Hippocampal formation (tissue), 2 donors: Measurements from ENCODE around the gene MX1.
A peak's percentile ranks its signal among the peaks of the same experiment; 100 is the strongest.
"Not testable (repeated sequence)": the region's sequence is repeated elsewhere in the genome, so short reads cannot be mapped to it uniquely, and the experiment has no call there.

Source experiments
- DNase-seq, 2 donors: peaks; one replicate each; lab custom pipeline; 2025; lab: John Stamatoyannopoulos, UW

The MX1 gene

DNA sequence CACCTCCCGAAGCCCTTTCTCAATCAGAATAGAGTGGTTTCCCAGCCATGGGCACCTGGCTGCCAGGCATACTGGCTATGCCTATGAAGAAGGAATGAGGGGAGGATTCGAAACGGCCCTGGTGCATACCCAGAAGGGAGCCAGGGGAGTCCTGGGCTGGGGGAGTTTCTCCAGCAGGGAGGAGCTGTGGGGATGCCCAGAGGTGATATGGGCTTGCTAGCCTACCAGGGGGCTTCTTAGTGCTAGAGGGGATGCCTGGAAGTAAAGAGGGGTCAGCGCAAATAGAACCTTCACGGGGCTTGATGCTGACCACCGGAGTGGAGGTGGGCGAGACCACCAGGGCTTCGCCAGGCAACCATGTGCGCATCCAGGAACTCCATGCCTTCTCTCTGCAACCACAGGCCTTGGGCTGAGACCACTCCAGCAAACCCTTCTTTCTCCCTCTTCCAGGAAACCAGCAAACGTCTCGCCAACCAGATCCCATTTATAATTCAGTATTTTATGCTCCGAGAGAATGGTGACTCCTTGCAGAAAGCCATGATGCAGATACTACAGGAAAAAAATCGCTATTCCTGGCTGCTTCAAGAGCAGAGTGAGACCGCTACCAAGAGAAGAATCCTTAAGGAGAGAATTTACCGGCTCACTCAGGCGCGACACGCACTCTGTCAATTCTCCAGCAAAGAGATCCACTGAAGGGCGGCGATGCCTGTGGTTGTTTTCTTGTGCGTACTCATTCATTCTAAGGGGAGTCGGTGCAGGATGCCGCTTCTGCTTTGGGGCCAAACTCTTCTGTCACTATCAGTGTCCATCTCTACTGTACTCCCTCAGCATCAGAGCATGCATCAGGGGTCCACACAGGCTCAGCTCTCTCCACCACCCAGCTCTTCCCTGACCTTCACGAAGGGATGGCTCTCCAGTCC is 18.2 kb upstream of the MX1 start:
- no peak for DNase-seq

DNA sequence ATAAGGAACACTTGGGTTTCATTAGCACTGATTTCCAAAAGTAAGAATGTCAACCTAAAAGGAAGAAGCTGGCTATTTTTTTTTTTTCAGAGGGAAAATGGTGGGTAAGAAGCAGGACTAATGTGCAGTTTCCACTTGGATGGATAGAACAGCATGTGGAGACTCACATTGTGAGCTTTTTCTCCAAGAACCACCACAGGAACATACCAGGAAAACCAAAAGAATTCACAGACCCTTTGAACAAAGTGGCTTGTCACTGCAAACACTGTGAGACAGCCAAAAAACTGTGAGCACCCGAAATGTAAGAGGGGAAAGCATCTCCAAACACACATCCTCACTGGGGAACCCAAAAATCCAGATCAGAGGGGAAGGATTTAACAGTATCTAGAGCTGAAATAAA is 15.7 kb upstream of the MX1 start:
- no peak for DNase-seq

DNA sequence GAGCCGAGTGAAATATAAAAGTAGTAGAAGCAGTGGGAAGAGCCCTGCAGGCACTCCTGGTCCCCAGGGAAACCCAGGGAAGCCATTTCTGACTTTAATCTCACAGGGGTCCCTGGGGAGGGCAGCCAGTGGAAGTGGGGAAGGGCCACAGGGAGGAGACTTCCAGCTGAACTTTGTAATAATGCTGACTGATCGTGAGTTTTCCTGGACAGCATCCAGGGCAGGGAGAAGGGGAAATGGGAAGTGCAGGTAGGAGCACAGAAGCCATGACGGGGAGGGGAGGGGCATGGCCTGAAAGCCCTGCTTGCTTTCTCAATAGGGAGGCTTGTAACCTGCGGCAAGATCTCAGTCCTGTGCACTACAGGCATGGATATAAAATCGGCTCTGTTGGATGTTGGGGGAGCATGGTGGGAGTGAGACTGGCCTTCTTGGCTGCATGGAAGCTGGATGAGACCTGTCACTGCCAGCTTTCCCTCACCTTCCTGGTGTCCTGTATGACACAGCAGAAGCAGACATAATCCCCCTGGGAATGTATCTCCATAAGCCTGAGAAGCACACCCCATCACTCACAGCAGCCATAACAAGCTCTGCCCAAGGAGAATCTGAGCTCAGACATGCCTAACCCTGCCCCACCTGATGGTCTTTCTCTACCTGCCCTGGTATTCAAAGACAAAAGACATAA is 15.1 kb upstream of the MX1 start:
- no peak for DNase-seq

DNA sequence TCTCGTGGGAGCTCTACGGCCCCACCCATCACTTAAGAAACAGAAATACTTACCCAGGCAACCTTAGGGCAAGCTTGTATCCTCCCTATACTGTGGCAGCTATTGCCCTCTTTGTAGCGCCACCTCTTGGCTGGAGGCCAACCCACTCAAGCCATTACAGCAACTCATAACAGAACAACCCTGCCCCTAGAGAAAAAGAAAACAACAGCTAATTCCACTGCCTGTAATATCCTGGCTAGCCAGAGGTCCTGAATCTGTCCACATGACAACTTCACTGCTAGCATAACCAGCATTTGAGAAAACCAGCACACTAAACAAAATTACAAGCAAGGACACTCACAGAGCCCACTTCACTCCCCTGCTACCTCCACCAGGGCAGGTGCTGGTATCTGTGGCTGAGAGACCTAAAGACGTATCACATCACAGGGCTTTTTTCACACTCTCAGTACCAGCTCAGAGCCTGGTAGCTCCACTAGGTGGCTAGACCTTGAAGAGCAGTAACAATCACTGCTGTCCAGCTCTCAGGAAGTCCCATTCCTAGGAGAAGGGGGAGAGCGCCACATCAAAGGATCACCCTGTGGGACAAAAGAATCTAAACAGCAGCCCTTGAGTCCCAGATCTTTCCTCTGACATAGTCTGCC is 14.5 kb upstream of the MX1 start:
- DNase-seq = no peak

DNA sequence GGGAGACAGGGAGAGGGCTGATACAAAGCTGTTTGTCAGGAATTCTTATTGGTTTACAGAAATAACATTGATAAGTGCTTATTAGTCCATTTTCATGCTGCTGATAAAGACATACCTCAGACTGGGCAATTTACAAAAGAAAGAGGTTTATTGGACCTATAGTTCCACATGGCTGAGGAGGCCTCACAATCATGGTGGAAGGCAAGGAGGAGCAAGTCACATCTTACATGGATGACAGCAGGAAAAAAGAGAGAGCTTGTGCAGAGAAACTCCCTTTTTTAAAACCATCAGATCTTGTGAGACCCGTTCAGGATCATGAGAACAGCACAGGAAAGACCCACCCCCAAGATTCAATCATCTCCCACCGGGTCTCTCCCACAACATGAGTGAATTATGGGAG is 8.5 kb upstream of the MX1 start:
- DNase-seq = not testable (repeated sequence)

DNA sequence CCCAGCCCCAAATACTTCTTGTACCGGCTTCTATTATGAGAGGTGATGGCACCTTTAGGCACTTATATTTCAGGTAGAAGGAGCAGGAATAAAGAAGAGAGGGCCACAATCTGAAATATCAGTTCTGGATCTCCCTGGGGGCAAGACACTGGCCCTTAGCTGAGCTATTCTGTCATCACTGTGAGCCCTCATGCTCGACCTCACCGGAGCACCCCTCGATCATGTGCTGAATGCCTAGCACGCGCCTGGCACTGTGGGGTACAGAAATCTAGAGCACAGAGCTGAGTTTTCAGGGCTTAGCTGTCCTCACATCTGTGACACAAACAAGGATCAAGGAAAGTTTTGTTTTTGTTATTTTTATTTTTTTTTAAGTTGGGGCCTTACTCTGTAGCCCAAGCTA is 7.6 kb upstream of the MX1 start:
- DNase-seq = no peak

DNA sequence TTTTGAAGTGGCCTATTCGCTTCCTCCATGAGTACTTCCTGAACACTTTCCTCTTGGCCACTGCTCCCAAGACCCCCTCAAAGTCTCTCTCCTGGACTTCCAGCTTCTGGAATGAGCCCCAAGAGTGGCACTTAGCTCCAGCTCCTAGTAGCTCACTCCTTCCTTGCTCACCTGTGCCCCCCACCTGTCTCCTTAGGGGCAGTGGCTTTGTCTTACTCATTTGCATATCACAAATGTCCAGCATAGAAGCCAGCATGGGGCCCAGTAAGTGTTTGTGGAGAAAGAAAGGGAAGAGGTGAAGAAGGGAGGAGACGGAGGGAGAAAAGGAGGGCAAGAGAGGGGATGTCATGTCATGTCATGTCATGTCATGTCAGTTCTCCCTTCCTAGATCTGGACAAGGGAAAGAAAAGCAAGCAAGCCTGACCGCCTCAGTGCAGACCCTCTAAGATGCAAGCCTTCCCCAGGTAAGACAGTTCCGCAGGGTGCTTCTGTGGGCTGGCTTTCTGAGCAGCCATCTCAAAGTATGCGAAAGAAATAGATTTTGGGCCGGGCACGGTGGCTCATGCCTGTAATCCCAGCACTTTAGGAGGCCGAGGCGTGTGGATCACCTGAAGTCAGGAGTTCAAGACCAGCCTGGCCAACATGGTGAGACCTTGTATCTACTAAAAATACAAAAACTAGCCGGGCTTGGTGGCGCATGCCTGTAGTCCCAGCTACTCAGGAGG is 6.9 kb upstream of the MX1 start:
- DNase-seq = no peak

DNA sequence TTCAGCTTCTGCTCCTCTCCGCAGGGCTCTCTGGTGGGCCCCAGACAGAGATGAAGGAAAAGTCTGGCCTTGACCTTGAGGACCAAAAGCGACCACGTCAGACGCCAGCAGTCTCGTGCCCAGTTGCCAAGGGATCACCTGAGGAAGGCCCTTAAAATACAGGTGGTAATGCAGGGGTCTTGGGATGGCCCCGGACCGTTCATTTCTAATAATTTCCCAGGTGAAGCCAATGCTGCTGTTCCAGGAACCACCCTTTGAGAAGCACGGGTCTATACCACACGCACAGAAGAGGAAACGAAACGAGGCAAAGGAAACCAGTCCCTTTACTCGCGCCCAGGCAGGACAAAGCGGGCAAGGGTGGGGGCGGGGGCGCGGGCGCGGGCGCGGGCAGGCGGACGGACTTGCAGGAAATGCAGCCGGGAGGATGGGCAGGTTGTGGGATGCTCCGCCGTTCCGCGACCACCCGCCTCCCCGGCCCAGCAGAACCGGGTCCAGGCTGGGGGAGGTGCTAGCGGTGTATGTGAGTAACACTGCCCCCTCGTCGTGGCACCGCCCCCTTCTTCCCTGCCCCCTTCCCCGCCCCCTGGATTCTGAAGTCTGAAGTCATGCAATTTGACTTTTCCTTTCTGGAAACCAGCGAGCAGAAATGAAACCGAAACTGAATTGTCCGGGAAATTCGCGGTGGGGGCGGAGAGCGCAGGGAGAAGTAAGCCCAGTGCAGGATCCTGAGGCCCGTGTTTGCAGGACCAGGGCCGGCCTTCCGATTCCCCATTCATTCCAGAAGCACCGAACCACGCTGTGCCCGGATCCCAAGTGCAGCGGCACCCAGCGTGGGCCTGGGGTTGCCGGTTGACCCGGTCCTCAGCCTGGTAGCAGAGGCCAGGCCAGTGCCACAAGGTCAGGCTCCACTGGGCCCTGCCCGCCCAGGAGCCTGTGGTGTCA is 5.8 kb upstream of the MX1 start:
- peak; percentile 38 to 58 for DNase-seq

DNA sequence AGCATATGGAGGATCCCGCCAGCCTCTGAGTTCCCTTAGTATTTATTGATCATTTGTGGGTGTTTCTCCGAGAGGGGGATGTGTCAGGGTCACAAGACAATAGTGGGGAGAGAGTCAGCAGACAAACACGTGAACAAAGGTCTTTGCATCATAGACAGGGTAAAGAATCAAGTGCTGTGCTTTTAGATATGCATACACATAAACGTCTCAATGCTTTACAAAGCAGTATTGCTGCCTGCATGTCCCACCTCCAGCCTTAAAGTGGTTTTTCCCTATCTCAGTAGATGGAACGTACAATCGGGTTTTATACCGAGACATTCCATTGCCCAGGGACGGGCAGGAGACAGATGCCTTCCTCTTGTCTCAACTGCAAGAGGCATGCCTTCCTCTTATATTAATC is 5.0 kb upstream of the MX1 start:
- DNase-seq = not testable (repeated sequence)

DNA sequence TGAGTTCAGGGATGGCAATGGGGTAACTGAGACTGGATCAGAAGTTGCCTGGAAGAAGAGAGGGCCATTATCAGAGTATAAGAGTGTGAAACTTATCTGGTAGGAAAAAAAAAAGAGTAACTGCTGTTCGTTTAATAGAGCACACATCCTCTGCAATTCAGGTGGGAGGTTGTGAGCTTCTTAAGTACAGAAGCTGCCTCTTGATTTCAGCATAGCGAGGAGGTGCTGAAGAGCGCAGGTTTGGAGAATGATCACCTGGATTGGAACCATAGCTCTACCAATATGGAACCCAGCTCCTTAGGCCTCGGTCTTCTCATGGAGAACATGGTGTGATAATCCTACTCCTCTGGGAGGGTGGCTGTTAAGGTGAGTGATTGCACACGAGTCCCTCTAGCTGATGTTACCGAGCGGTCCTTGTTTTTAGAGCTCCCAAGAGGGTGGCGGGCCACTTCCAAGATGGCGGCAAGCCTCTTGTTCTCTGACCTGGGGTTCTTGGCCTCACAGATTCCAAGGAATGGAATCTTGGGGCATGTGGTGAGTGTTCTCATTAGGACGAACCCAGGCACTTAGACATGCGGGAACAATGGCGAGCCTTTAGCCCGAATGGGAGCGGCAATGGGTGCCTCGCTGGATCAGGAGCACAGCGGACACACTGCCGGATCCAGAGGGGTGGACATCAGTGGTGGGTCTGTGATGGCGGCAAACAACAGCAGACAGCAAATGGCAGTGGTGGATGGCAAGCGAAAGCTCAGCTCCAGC is 3.3 kb upstream of the MX1 start:
- no peak for DNase-seq

DNA sequence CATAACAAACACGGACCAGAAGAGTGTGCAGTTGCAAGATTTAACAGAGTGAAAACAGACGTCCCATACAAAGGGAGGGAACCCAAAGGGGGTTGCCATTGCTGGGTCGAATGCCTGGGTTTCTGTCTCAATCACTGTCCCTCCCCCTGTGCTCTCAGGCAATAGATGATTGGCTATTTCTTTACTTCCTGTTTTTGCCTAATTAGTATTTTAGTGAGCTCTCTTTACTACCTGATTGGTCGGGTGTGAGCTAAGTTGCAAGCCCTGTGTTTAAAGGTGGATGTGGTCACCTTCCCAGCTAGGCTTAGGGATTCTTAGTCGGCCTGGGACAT is 2.8 kb upstream of the MX1 start:
- DNase-seq = not testable (repeated sequence)

DNA sequence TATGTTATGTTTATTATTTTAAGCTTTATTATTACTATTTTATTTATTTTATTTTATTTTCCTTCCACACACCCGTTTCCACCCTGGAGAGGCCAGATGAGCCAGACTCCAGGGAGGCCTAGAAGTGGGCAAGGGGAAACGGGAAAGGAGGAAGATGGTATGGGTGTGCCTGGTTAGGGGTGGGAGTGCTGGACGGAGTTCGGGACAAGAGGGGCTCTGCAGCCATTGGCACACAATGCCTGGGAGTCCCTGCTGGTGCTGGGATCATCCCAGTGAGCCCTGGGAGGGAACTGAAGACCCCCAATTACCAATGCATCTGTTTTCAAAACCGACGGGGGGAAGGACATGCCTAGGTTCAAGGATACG is 468 bp upstream of the MX1 start:
- DNase-seq = no peak

DNA sequence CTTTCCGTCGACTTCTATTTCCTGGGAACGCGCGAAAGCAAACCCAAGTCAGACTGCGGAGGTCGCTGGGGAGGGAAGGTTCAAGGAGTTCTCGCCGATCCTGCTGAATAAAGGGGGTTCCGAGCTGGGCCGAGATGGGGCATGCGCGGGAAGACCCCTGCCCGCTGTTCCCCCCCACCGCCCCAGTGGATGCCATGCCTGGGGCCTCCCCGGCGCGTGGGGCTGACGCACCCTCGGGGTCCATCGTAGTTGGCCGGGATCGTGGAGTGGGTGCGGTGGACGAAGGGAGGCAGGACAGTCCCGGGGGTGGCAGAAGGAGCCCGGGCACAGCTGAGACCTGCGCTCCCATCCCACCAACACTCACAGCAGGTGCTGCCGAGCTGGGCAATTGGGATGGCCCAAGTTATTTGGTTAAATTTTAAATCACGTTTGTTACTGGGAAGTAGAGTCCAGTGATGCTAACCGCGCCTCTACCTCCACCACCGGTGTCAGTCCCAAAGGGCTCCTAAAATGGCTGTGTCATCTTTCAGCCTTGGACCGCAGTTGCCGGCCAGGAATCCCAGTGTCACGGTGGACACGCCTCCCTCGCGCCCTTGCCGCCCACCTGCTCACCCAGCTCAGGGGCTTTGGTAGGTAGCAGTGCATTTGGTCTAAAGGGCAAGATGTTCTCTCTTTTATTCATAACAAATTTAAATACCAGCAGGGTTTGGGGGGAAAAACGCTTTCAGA is 801 bp downstream of the MX1 start:
- no peak for DNase-seq

DNA sequence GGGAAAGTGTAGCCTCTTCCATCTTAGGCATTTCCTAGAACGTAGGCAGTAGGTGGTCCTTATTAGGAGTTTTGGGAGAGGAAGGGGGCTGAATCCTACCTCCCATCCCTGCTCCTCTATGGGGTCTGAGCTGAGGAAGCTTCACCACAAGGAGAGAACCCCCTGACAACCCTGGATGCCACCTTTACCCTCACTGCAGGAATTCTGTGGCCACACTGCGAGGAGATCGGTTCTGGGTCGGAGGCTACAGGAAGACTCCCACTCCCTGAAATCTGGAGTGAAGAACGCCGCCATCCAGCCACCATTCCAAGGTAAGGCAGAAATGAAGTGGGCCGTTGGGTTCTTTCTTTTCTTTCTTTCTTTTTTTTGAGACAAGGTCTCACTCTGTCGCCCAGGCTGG is 1.5 kb downstream of the MX1 start:
- no peak for DNase-seq

DNA sequence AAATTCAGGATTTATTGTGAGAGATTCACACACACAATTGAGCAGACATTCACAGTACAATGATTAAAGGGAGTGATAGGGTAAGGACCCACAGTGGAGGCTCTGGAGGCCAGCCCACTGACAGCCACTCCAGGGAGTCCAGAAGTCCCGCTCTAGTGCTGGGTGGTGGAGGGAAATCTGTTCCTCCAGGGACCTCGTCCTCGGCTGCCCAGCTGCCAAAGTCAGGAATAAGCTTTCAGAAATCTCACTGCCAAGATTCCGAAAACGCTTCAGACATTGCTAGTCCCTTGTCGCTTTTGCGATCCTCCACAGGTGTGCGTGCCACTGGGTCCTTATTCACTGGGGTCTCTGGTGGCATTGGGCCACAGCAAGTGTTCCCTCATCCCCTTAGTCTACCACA is 2.3 kb downstream of the MX1 start:
- no peak for DNase-seq

DNA sequence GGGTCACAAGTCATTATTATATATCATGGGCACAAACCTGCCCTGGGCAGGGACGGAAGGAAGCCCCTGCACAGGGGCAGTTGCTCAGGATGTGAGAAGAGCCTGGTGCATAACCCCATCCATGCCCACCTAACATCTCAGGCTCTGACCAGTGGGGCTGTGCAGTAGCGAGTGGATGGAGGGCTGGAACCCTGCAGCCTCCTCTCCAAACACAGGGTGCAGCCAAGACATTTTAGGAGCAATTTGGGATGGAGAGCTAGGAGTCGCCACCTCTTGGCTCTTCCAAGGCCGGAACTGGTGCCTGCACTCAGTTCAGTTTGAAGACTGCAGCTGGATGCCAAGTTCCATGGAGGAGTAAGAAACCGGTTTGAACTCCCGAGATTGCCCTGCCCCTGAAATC is 2.8 kb downstream of the MX1 start:
- DNase-seq = no peak

DNA sequence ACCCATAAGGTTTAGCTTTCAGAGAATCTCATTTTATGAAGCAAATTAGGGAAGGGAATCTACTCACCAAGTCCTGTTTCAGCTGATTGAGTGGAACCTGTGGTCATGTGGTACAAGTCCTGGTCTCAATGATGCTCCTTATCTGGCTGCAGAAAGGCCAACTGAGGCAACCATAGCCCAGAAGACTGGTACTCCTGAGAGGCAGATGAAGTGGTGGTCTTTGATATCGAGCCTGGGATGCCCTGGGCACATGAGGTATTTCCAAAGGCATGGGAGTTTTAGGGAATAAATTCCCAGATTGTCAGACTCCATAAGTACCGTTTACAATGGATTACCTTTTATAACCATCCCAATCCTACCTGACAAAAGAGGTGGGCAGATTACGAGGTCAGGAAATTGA is 3.3 kb downstream of the MX1 start:
- no peak for DNase-seq

DNA sequence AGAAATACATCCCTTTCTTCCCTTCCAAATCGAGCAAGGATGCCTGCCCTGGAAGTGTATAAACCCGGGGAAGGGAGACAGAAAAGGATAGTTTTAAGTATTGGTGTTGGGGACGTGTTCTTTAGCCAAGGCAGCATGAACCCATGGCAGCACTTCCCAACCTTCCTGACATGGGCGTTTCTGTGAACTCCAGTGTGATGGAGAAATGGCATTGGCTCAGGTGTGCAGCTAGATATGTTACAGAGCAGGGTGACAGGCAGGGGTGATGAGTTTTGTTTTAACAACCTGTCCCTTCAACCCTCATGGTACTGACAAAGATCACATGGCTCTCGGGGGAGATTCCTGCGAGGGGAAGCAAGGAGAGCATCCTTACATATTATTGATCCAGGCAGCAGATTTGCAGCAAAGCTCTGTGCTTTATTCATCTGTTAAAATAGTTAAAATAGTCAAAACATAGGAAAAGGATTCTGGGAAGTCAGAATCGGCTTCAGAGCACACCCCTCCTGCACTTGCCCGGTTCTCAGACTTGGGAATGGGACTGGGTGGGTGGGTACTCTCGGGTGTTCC is 4.0 kb downstream of the MX1 start:
- DNase-seq = no peak

DNA sequence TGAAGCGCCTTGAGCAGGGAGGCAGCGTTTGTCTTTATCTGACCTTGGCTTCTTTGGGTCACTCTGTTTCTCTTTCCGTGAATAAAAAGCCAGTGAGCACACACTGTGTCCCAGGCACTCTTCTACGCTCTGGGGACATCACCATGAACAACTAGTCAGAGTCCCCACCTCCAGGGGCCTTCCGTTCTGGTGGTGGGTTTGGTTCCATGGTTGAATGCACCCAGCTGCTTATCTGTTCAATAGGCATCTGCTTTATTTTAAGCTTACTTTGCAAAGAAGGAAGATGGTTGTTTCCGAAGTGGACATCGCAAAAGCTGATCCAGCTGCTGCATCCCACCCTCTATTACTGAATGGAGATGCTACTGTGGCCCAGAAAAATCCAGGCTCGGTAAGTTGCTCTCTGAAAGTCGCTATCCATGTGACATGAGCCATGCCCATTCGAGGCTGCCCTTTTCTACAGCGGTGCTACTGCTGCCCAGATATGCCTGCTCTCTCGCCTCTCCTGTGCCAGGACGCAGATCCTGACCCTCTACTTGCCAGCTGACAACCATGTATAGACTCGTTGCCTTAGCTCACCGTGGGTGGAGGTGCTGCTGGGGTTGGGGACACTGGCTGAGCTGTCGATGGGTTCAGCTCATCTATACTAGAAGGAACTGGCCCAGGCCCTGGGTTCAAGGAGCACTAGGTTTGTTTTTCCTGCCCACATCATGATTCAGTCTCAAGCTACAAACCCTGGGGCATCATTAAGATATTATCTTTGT is 5.9 kb downstream of the MX1 start:
- no peak for DNase-seq
